H9 (cell line): ENCODE results near the gene NEURL1B. TPM values are rescaled to one million over a fixed set of nuclear protein-coding genes. Genes with fewer than 3 reads are reported as not detected.

Experiments used
- DNase-seq: peaks from one replicate; pipeline ENCODE4 v3.0.0-alpha.2; 2017
- H2AFZ ChIP-seq: one replicate; pipeline ENCODE4 v1.6.1; 2013; ENCODE audit warnings: mild to moderate bottlenecking, low read length, control low read depth, moderate library complexity
- H2AK5ac ChIP-seq: 2 replicates; pipeline ENCODE4 v1.6.1; 2013; ENCODE audit warnings: low read length, control low read depth, mixed read lengths; ENCODE audit not compliant: insufficient read length
- H2BK120ac ChIP-seq: one replicate; pipeline ENCODE4 v1.6.1; 2013; ENCODE audit warnings: low read depth, mild to moderate bottlenecking, low read length, control low read depth, inconsistent platforms; ENCODE audit not compliant: poor library complexity, severe bottlenecking
- H2BK12ac ChIP-seq: 2 replicates; pipeline ENCODE4 v1.6.1; 2013; ENCODE audit warnings: low read length, control low read depth, mixed read lengths, low read depth; ENCODE audit not compliant: insufficient read length
- H2BK15ac ChIP-seq: 2 replicates; pipeline ENCODE4 v1.6.1; 2013; ENCODE audit warnings: low read depth, low read length, control low read depth
- H2BK20ac ChIP-seq: one replicate; pipeline ENCODE4 v1.6.1; 2013; ENCODE audit warnings: low read depth, mild to moderate bottlenecking, low read length, control low read depth, inconsistent platforms; ENCODE audit not compliant: poor library complexity, severe bottlenecking
- H2BK5ac ChIP-seq: 2 replicates; pipeline ENCODE4 v1.6.1; 2013; ENCODE audit warnings: low read length, control low read depth, mixed read lengths; ENCODE audit not compliant: insufficient read length
- H3K14ac ChIP-seq: 2 replicates; pipeline ENCODE4 v1.6.1; 2013; ENCODE audit warnings: low read length, control low read depth; ENCODE audit not compliant: insufficient read depth
- H3K18ac ChIP-seq: 2 replicates; pipeline ENCODE4 v1.6.1; 2013; ENCODE audit warnings: low read depth, mild to moderate bottlenecking, mixed read lengths, low read length, control low read depth; ENCODE audit not compliant: insufficient read length
- H3K23ac ChIP-seq: 2 replicates; pipeline ENCODE4 v1.6.1; 2013; ENCODE audit warnings: low read length, control low read depth, mixed read lengths, low read depth; ENCODE audit not compliant: insufficient read length
- H3K23me2 ChIP-seq: 2 replicates; pipeline ENCODE4 v1.6.1; 2013; ENCODE audit warnings: low read depth, mild to moderate bottlenecking, mixed read lengths, low read length, control low read depth; ENCODE audit not compliant: insufficient read length, poor library complexity, severe bottlenecking
- H3K27ac ChIP-seq: 2 replicates; pipeline ENCODE4 v1.5.1; 2013; ENCODE audit warnings: low read length, control low read depth, mixed read lengths, low read depth; ENCODE audit not compliant: insufficient read length
- H3K27me3 ChIP-seq: 2 replicates; pipeline ENCODE4 v1.6.1; 2013; ENCODE audit warnings: low read length, control low read depth, inconsistent platforms; ENCODE audit not compliant: insufficient read depth
- H3K4ac ChIP-seq: 2 replicates; pipeline ENCODE4 v1.6.1; 2013; ENCODE audit warnings: low read depth, mild to moderate bottlenecking, control low read depth, inconsistent platforms, low read length, moderate library complexity
- H3K4me1 ChIP-seq: 2 replicates; pipeline ENCODE4 v1.6.1; 2013; ENCODE audit warnings: low read length, control low read depth, inconsistent platforms; ENCODE audit not compliant: insufficient read depth
- H3K4me2 ChIP-seq: 2 replicates; pipeline ENCODE4 v1.6.1; 2013; ENCODE audit warnings: low read length, control low read depth, mixed read lengths; ENCODE audit not compliant: insufficient read length, insufficient read depth
- H3K56ac ChIP-seq: 2 replicates; pipeline ENCODE4 v1.6.1; 2013; ENCODE audit warnings: low read depth, mild to moderate bottlenecking, mixed read lengths, low read length, control low read depth; ENCODE audit not compliant: insufficient read length
- H3K79me1 ChIP-seq: 2 replicates; pipeline ENCODE4 v1.6.1; 2013; ENCODE audit warnings: low read depth, mild to moderate bottlenecking, moderate library complexity, low read length, control low read depth, inconsistent platforms; ENCODE audit not compliant: insufficient read depth, poor library complexity, severe bottlenecking
- H3K79me2 ChIP-seq: 2 replicates; pipeline ENCODE4 v1.6.1; 2013; ENCODE audit warnings: low read length, control low read depth, inconsistent platforms; ENCODE audit not compliant: insufficient read depth
- H3K9ac ChIP-seq: 2 replicates; pipeline ENCODE4 v1.6.1; 2013; ENCODE audit warnings: low read length, control low read depth, mixed read lengths; ENCODE audit not compliant: insufficient read length; ENCODE audit errors: extremely low read depth
- H3K9me3 ChIP-seq: one replicate; pipeline ENCODE4 v1.6.1; 2013; ENCODE audit warnings: low read depth, low read length, inconsistent platforms; ENCODE audit not compliant: control insufficient read depth
- H3T11ph ChIP-seq: one replicate; pipeline ENCODE4 v1.6.1; 2013; ENCODE audit warnings: mild to moderate bottlenecking, low read length, control low read depth, inconsistent platforms
- H4K20me1 ChIP-seq: one replicate; pipeline ENCODE4 v1.6.1; 2013; ENCODE audit not compliant: control insufficient read depth, insufficient read length, insufficient read depth
- H4K5ac ChIP-seq: 2 replicates; pipeline ENCODE4 v1.6.1; 2013; ENCODE audit warnings: low read depth, mild to moderate bottlenecking, mixed read lengths, low read length, control low read depth; ENCODE audit not compliant: insufficient read length
- H4K8ac ChIP-seq: replicated peaks from 2 replicates; pipeline ENCODE4 v1.6.1; 2013; ENCODE audit warnings: low read length, control low read depth, mixed read lengths, low read depth; ENCODE audit not compliant: insufficient read length
- H4K91ac ChIP-seq: 2 replicates; pipeline ENCODE4 v1.6.1; 2013; ENCODE audit warnings: low read depth, mild to moderate bottlenecking, moderate library complexity, mixed read lengths, low read length, control low read depth; ENCODE audit not compliant: insufficient read length
- H3K27ac Mint-ChIP-seq, 3 experiments: 2 replicates in 2 of 3; 3 replicates in 1 of 3; pipeline ENCODE4 v1.8.0; 2020 to 2021; ENCODE audit warnings: mixed read lengths in 3 of 3, mild to moderate bottlenecking in 1 of 3, moderate library complexity in 1 of 3
- H3K27me3 Mint-ChIP-seq: 2 replicates; pipeline ENCODE4 v1.8.0; 2021; ENCODE audit warnings: low read depth, mild to moderate bottlenecking, moderate library complexity, mixed read lengths
- H3K36me3 Mint-ChIP-seq, 3 experiments: 2 replicates in 2 of 3; 3 replicates in 1 of 3; pipeline ENCODE4 v1.8.0; 2020 to 2021; ENCODE audit warnings: low read depth in 3 of 3, mixed read lengths in 3 of 3; ENCODE audit not compliant: insufficient read depth in 1 of 3
- H3K4me1 Mint-ChIP-seq, 2 experiments: 2 replicates each; pipeline ENCODE4 v1.8.0; 2020; ENCODE audit warnings: mixed read lengths in 2 of 2
- H3K4me3 Mint-ChIP-seq, 2 experiments: 2 replicates in 1 of 2; 3 replicates in 1 of 2; pipeline ENCODE4 v1.8.0; 2020 to 2021; ENCODE audit warnings: mild to moderate bottlenecking in 2 of 2, mixed read lengths in 2 of 2, moderate library complexity in 1 of 2
- H3K9me3 Mint-ChIP-seq, 2 experiments: 2 replicates in 1 of 2; 3 replicates in 1 of 2; pipeline ENCODE4 v1.8.0; 2020; ENCODE audit warnings: mild to moderate bottlenecking in 2 of 2, mixed read lengths in 2 of 2, moderate library complexity in 1 of 2
- WGBS: extraction: QIAGEN DNeasy Blood & Tissue Kit; methylation state at CpG from one replicate; pipeline ENCODE4 v1.1.7; 2013; ENCODE audit warnings: missing lambda C conversion rate, low lambda C conversion rate, mixed read lengths; ENCODE audit not compliant: insufficient read length; ENCODE audit errors: extremely low coverage; 5-methylcytosine and 5-hydroxymethylcytosine counted together
- total RNA-seq: library from RNA; stranded (reverse); gene quantifications from 2 replicates; pipeline ENCODE4 v1.2.1, GENCODE V29; 2021
- TF ChIP-seq, protein P1 (sequence below): fragments of 200-600 bp; sonication (generic); conservative IDR thresholded peaks from 3 replicates; pipeline ENCODE4 v1.8.0; 2021; ENCODE audit warnings: antibody characterized with exemption, mild to moderate bottlenecking

NEURL1B gene
- total RNA-seq, 1 experiment from 2014 or later, result 3.6 TPM

DNA sequence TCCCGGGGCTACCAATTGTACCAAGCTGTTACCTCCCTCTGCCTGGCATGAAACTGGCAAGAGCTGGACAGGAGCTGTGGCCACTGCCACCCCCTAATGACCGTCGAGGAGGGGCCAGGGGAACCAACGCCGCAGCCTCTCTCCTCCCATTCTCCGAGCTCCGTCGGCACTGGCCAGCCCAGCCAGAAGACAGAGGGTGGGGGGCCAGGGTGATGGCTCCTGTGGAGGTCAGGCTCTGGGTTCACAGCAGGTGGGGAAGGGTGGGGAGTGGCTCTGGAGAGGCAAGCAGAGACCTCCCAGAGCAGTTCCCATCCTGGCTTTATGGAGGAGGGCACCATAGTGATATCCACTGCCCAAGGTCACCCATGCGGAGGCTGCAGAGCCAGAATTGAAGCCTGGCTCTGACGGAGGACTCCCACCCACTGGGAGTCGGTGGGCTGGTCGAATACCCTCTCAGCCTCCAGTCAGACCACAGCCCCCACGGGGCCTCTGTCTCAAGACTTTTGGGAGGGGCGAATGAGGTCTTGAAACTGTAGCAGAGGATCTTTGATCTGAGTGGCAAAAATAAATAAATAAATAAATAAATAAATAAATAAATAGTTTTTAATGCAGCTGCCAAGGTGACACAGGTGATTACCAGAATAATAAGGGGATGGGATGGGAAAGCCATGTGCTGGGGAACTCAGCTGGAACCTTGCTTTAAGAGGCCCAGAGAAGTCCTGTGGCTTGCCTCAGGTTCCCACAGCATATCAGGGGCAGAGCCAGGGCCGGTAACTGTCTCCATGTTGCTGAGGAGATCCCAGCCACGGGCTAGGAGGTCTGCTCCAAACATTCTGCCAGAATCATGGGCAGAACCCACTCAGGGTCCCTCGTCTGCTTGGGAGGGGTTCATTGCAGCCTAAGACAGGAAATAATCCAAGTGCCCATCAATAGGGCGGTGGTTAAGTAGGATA is 42.5 kb upstream of the NEURL1B start:
- no peak overlapping the region for H2AK5ac ChIP-seq
- no peak overlapping the region for H4K5ac ChIP-seq
- no peaks in the 10 kb centered on the region for H4K20me1 ChIP-seq
- H2BK120ac ChIP-seq, result no peak overlapping the region
- no peaks in the 10 kb centered on the region for H3K79me1 ChIP-seq
- H2BK5ac ChIP-seq, result no peak overlapping the region
- H3K4ac ChIP-seq, result no peak overlapping the region
- Mint-ChIP-seq H3K4me3 (no peak overlapping the region), H3K9me3 (no peaks in the 10 kb centered on the region; a peak in 1 of 5 replicates), H3K4me1 (peaks cover 16 to 17% of the 10 kb centered on the region in 2 experiments), H3K27ac (no peak overlapping the region; a peak in 1 of 7 replicates), H3K36me3 (no peaks in the 10 kb centered on the region; a peak in 1 of 7 replicates), H3K27me3 (peaks cover 21% of the 10 kb centered on the region)
- H3K56ac ChIP-seq, result no peak overlapping the region
- no peaks in the 10 kb centered on the region for H3K27me3 ChIP-seq
- no peak overlapping the region for H3K27ac ChIP-seq
- H3K23ac ChIP-seq, result no peak overlapping the region
- no peak overlapping the region; the same call in 1 of the 2 replicates for H3K14ac ChIP-seq
- no CpG with 5 or more reads among the region's 18 CpGs for WGBS
- no peak overlapping the region for H2BK12ac ChIP-seq
- H2AFZ ChIP-seq, result no peak overlapping the region
- H3K9ac ChIP-seq, result no peak overlapping the region
- H3K4me1 ChIP-seq, result no peaks in the 10 kb centered on the region
- no peak overlapping the region for H2BK15ac ChIP-seq
- H3T11ph ChIP-seq, result no peak overlapping the region
- H3K4me2 ChIP-seq, result no peak overlapping the region
- H2BK20ac ChIP-seq, result no peak overlapping the region
- no peak overlapping the region for H4K91ac ChIP-seq
- H4K8ac ChIP-seq, result no peak overlapping the region
- H3K9me3 ChIP-seq, result no peaks in the 10 kb centered on the region
- no peak overlapping the region for H3K18ac ChIP-seq
- no peak for DNase-seq
- H3K79me2 ChIP-seq, result no peaks in the 10 kb centered on the region
- TF ChIP-seq, protein P1, sequence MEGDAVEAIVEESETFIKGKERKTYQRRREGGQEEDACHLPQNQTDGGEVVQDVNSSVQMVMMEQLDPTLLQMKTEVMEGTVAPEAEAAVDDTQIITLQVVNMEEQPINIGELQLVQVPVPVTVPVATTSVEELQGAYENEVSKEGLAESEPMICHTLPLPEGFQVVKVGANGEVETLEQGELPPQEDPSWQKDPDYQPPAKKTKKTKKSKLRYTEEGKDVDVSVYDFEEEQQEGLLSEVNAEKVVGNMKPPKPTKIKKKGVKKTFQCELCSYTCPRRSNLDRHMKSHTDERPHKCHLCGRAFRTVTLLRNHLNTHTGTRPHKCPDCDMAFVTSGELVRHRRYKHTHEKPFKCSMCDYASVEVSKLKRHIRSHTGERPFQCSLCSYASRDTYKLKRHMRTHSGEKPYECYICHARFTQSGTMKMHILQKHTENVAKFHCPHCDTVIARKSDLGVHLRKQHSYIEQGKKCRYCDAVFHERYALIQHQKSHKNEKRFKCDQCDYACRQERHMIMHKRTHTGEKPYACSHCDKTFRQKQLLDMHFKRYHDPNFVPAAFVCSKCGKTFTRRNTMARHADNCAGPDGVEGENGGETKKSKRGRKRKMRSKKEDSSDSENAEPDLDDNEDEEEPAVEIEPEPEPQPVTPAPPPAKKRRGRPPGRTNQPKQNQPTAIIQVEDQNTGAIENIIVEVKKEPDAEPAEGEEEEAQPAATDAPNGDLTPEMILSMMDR, result no peak
- no peaks in the 10 kb centered on the region for H3K23me2 ChIP-seq
